ENCODE measurements around the gene MAP3K7CL.

The MAP3K7CL gene

GRCh38 chr21:29130270-29130969, at the start of gene MAP3K7CL:
Gene MAP3K7CL, plus strand, starts transcription at chr21:29130644. Its CDS starts 2,701 bp downstream, at chr21:29133345.
- DNase-seq: no peak

- no peak for DNase-seq
These were observed 48.2 kb upstream of the MAP3K7CL start for GRCh38 chr21:29082046-29082815.

- DNase-seq: no peak
These were observed 47.1 kb upstream of the MAP3K7CL start for GRCh38 chr21:29083306-29083705.

- DNase-seq: no peak
These were observed 46.1 kb upstream of the MAP3K7CL start for GRCh38 chr21:29084372-29084771.

- DNase-seq: no peak
These were observed 45.2 kb upstream of the MAP3K7CL start for GRCh38 chr21:29085106-29085752.

- DNase-seq: no peak
These were observed 39.4 kb upstream of the MAP3K7CL start for GRCh38 chr21:29091033-29091432.

- no peak for DNase-seq
These were observed 38.1 kb upstream of the MAP3K7CL start for GRCh38 chr21:29092102-29092959.

- DNase-seq: no peak
These were observed 34.0 kb upstream of the MAP3K7CL start for GRCh38 chr21:29096218-29097015.

GRCh38 chr21:29098156-29098555, 32.3 kb upstream of the MAP3K7CL start:
- DNase-seq: no peak

- no peak for DNase-seq
These were observed 27.6 kb upstream of the MAP3K7CL start for GRCh38 chr21:29102791-29103257.

GRCh38 chr21:29104239-29104708, 26.2 kb upstream of the MAP3K7CL start:
- DNase-seq: no peak

GRCh38 chr21:29105218-29105617, 25.2 kb upstream of the MAP3K7CL start:
- DNase-seq: no peak

GRCh38 chr21:29114765-29115500, 15.5 kb upstream of the MAP3K7CL start:
- DNase-seq: peak; percentile 9

- DNase-seq: no peak
These were observed 14.5 kb upstream of the MAP3K7CL start for GRCh38 chr21:29115899-29116298.

GRCh38 chr21:29117372-29117955, 13.0 kb upstream of the MAP3K7CL start:
- no peak for DNase-seq

GRCh38 chr21:29121759-29122158, 8.7 kb upstream of the MAP3K7CL start:
- no peak for DNase-seq

- no peak for DNase-seq
These were observed 5.8 kb upstream of the MAP3K7CL start for GRCh38 chr21:29124645-29125044.

- DNase-seq: no peak
These were observed 5.3 kb upstream of the MAP3K7CL start for GRCh38 chr21:29125191-29125590.

GRCh38 chr21:29125979-29126378, 4.5 kb upstream of the MAP3K7CL start:
- no peak for DNase-seq

GRCh38 chr21:29133241-29133640, 2.8 kb downstream of the MAP3K7CL start:
- DNase-seq: no peak

GRCh38 chr21:29133796-29134195, 3.4 kb downstream of the MAP3K7CL start:
- no peak for DNase-seq
